AG04450 (cell line): ENCODE measurements around the gene DKK2. TPM values are rescaled to one million over a fixed set of nuclear protein-coding genes. Genes with fewer than 3 reads are reported as not detected.

Experiments
- CTCF ChIA-PET: fragments of 300-600, 350-600 bp; formaldehyde crosslinking; extraction: SDS; loops from one replicate; lab custom pipeline; 2022; ENCODE audit warnings: antibody characterized with exemption, inconsistent platforms; lab: Charles Lee
- POLR2A ChIA-PET: fragments of 350-600 bp; formaldehyde crosslinking; extraction: SDS; loops from one replicate; lab custom pipeline; 2021; ENCODE audit warnings: antibody characterized with exemption, inconsistent platforms; lab: Yijun Ruan, JAX
- DNase-seq: peaks from one replicate; pipeline ENCODE4 v3.0.0-alpha.2; 2011; ENCODE audit warnings: low read depth, low spot score
- H3K27ac ChIP-seq: one replicate; pipeline ENCODE4 v1.5.1; 2012; ENCODE audit warnings: low read depth, low read length, control low read depth
- H3K27me3 ChIP-seq: one replicate; pipeline ENCODE4 v1.6.0; 2012; ENCODE audit warnings: low read length; ENCODE audit not compliant: control insufficient read depth, insufficient read depth
- H3K4me3 ChIP-seq: 2 replicates; pipeline ENCODE4 v1.5.1; 2011; ENCODE audit warnings: mild to moderate bottlenecking, low read depth, low read length, control low read depth
- H3K9me3 ChIP-seq: 2 replicates; pipeline ENCODE4 v1.5.1; 2012; ENCODE audit warnings: low read length; ENCODE audit not compliant: control insufficient read depth, insufficient read depth
- polyA plus RNA-seq: library from polyadenylated mRNA; depleted of rRNA; stranded (reverse); fragments of >200 nt; gene quantifications from 2 replicates; pipeline ENCODE4 v1.2.3, GENCODE V29; 2011
- TF ChIP-seq, protein P1 (sequence below): IDR thresholded peaks from 2 replicates; pipeline ENCODE4 v1.5.1; 2011; ENCODE audit warnings: low read depth, low read length, control low read depth, inconsistent platforms

Gene DKK2
- polyA plus RNA-seq, 1 experiment = 0.74 TPM

DNA sequence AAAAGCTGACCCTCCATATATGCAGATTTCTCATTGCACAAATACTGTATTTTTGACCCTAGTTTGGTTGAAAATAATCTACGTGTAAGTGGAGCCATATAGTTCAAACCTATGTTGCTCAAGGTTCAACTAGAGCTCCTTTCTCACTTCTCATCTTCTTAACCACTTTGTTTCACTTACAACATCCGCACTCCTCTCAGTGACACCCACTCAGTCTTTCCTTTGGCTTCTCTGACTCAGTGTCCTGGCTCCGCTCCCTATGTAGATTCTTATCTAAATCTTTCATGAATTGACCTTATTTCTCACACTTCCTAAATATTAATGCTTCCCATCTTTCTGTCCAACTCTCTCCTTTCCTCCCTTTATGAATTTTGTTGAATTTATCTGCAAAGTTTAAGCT lies 32.9 kb upstream of the DKK2 start:
- H3K9me3 ChIP-seq = peaks cover 4% of the 10 kb centered on the region; the same call in 1 of the 2 replicates
- H3K27ac ChIP-seq = no peak overlapping the region
- CTCF ChIA-PET = no interaction called here
- DNase-seq = no peak
- TF ChIP-seq, protein P1, sequence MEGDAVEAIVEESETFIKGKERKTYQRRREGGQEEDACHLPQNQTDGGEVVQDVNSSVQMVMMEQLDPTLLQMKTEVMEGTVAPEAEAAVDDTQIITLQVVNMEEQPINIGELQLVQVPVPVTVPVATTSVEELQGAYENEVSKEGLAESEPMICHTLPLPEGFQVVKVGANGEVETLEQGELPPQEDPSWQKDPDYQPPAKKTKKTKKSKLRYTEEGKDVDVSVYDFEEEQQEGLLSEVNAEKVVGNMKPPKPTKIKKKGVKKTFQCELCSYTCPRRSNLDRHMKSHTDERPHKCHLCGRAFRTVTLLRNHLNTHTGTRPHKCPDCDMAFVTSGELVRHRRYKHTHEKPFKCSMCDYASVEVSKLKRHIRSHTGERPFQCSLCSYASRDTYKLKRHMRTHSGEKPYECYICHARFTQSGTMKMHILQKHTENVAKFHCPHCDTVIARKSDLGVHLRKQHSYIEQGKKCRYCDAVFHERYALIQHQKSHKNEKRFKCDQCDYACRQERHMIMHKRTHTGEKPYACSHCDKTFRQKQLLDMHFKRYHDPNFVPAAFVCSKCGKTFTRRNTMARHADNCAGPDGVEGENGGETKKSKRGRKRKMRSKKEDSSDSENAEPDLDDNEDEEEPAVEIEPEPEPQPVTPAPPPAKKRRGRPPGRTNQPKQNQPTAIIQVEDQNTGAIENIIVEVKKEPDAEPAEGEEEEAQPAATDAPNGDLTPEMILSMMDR = no peak
- POLR2A ChIA-PET = no interaction called here
- no peak overlapping the region for H3K4me3 ChIP-seq
- no peaks in the 10 kb centered on the region for H3K27me3 ChIP-seq

DNA sequence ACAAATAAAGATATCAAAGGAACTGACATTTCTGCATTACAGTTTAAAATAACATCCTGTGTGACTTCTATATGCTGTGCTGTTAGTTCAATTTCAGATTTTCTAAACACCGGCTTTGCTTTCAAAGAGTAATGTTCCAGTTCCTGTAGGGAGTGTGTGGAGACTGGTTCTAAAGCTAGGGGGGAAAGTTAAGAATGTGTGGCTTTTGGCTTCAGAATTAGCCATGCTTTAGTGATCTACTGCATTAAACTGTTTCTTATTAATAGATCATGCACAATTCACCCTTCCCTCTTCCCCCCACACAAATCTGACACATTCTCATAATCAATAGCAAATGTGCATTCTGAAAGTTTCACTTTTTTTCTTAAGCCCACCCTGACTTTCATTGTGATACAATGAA lies 32.0 kb upstream of the DKK2 start:
- Histone ChIP-seq H3K9me3 (peaks cover 4% of the 10 kb centered on the region; the same call in 1 of the 2 replicates), H3K4me3 (no peak overlapping the region), H3K27ac (no peak overlapping the region), H3K27me3 (no peaks in the 10 kb centered on the region)
- DNase-seq = no peak
- ChIA-PET POLR2A (no interaction called here), CTCF (no interaction called here)
- TF ChIP-seq, protein P1 = no peak

DNA sequence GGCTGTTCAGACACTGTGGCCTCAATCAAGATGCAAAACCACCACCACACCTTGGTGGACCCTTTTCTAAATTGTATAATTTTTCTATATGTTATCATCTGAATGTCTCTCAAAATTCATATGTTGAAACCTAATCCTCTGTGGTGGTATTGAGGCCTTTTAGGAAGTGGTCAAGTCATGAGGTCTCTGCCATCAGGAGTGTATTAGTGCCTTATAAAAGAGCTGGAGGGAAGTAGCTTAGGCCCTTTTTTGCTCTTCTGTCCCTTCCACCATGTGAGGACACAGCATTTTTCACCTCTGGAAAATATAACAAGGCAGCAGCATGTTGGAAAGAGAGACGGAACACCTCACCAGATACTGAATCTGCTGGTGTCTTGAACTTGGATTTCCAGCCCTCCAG lies 30.5 kb upstream of the DKK2 start:
- Histone ChIP-seq H3K27me3 (no peaks in the 10 kb centered on the region), H3K27ac (no peak overlapping the region), H3K9me3 (no peaks in the 10 kb centered on the region), H3K4me3 (no peak overlapping the region)
- no peak for DNase-seq
- CTCF ChIA-PET = no interaction called here
- POLR2A ChIA-PET = no interaction called here
- TF ChIP-seq, protein P1 = no peak

DNA sequence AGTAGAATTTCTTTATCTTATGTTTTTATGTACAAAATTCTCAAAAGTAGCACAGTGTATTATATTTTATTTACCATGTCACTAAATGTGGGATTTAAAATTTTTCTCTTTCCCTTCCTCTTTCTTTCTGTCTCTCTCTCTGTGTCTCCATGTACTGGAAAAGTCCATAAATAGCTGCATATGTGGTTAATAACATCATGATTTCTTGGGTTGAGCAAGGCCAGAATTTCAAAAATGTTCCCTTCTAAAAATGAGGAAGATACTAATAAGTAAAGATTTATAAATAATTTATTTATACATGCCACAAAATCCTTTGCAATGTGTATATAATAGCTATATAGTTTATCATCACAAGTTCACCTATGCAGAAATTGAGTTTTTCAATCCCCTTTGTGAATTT lies 29.1 kb upstream of the DKK2 start:
- POLR2A ChIA-PET = no interaction called here
- CTCF ChIA-PET = no interaction called here
- Histone ChIP-seq H3K27me3 (no peaks in the 10 kb centered on the region), H3K9me3 (no peaks in the 10 kb centered on the region), H3K4me3 (no peak overlapping the region), H3K27ac (no peak overlapping the region)
- DNase-seq = no peak
- TF ChIP-seq, protein P1 = no peak

DNA sequence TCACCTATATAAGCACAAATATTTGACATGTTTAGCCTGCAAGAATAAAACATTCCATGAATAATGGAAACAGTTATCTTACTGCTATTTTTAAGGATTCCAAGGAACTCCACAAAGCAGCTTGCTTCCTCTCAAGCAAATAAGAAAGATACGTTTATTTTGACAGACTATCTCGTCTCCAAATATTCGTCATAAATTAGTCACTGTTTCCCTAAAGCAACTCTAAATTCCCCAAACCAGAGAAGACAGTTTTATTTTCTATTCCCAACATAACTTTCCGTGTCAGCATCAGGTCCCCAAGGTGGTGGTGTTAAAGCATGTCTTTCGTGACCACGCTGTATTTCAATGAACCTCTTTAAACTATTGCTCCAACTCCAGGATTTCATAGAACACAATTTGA lies 24.3 kb upstream of the DKK2 start:
- no peaks in the 10 kb centered on the region for H3K27me3 ChIP-seq
- no peak overlapping the region for H3K27ac ChIP-seq
- H3K4me3 ChIP-seq = no peak overlapping the region
- ChIA-PET CTCF (no interaction called here), POLR2A (no interaction called here)
- no peak for DNase-seq
- H3K9me3 ChIP-seq = no peaks in the 10 kb centered on the region
- TF ChIP-seq, protein P1 = no peak
